Parathyroid adenoma (tissue), 2 donors: ENCODE results near the gene MINAR2.

ENCODE experiments used
- H2AFZ ChIP-seq: fragments of 300-600 bp; sonication (generic); one replicate; pipeline ENCODE4 v1.7.0; 2017; ENCODE audit warnings: antibody characterized with exemption, mild to moderate bottlenecking
- H3K27ac ChIP-seq: fragments of 300-600 bp; sonication (generic); one replicate; pipeline ENCODE4 v1.7.0; 2017
- H3K27me3 ChIP-seq: fragments of 300-600 bp; sonication (generic); one replicate; pipeline ENCODE4 v1.7.0; 2017; ENCODE audit warnings: low read length; ENCODE audit not compliant: control insufficient read depth, insufficient read depth
- H3K36me3 ChIP-seq: fragments of 300-600 bp; sonication (generic); one replicate; pipeline ENCODE4 v1.7.0; 2017; ENCODE audit warnings: low read length; ENCODE audit not compliant: control insufficient read depth, insufficient read depth
- H3K4me1 ChIP-seq: fragments of 300-600 bp; sonication (generic); one replicate; pipeline ENCODE4 v1.7.0; 2017; ENCODE audit warnings: control low read depth
- H3K4me2 ChIP-seq: fragments of 300-600 bp; sonication (generic); one replicate; pipeline ENCODE4 v1.7.0; 2017; ENCODE audit warnings: low read length
- H3K4me3 ChIP-seq: fragments of 300-600 bp; sonication (generic); one replicate; pipeline ENCODE4 v1.7.0; 2017; ENCODE audit warnings: low read depth, low read length
- H3K79me2 ChIP-seq: fragments of 300-600 bp; sonication (generic); one replicate; pipeline ENCODE4 v1.7.0; 2017; ENCODE audit warnings: control low read depth
- H3K9ac ChIP-seq: fragments of 300-600 bp; sonication (generic); one replicate; pipeline ENCODE4 v1.7.0; 2017; ENCODE audit warnings: mild to moderate bottlenecking
- H3K9me3 ChIP-seq: fragments of 300-600 bp; sonication (generic); one replicate; pipeline ENCODE4 v1.7.0; 2017; ENCODE audit warnings: low read length; ENCODE audit not compliant: control insufficient read depth
- CTCF ChIP-seq: fragments of 300-600 bp; sonication (generic); IDR thresholded peaks from one replicate; pipeline ENCODE4 v1.7.0; 2017; ENCODE audit warnings: antibody characterized with exemption, mild to moderate bottlenecking
- donor health status: primary hyperparathyroidism.

The MINAR2 gene

GRCh38 chr5:129760636-129761325 is 12.9 kb downstream of the MINAR2 start:
- no peak overlapping the region for H3K4me3 ChIP-seq
- H3K27me3 ChIP-seq = no peaks in the 10 kb centered on the region
- no peaks in the 10 kb centered on the region for H3K79me2 ChIP-seq
- H3K9me3 ChIP-seq = no peaks in the 10 kb centered on the region
- no peak for TF ChIP-seq CTCF
- H2AFZ ChIP-seq = no peak overlapping the region
- H3K9ac ChIP-seq = no peak overlapping the region
- no peak overlapping the region for H3K27ac ChIP-seq
- H3K36me3 ChIP-seq = no peaks in the 10 kb centered on the region
- no peak overlapping the region for H3K4me2 ChIP-seq
- H3K4me1 ChIP-seq = peaks cover 3% of the 10 kb centered on the region

- no peaks in the 10 kb centered on the region for H3K79me2 ChIP-seq
- peak overlapping the region; percentile 27 for H2AFZ ChIP-seq
- no peak overlapping the region for H3K4me3 ChIP-seq
- H3K27ac ChIP-seq = no peak overlapping the region
- peaks cover 3% of the 10 kb centered on the region for H3K4me1 ChIP-seq
- H3K9me3 ChIP-seq = no peaks in the 10 kb centered on the region
- no peak overlapping the region for H3K4me2 ChIP-seq
- no peaks in the 10 kb centered on the region for H3K36me3 ChIP-seq
- no peaks in the 10 kb centered on the region for H3K27me3 ChIP-seq
- TF ChIP-seq CTCF = no peak
- no peak overlapping the region for H3K9ac ChIP-seq
These were observed 15.8 kb downstream of the MINAR2 start for GRCh38 chr5:129763651-129764050.

- no peak overlapping the region for H3K4me2 ChIP-seq
- no peaks in the 10 kb centered on the region for H3K9me3 ChIP-seq
- H3K4me1 ChIP-seq = peaks cover 3% of the 10 kb centered on the region
- no peaks in the 10 kb centered on the region for H3K36me3 ChIP-seq
- no peaks in the 10 kb centered on the region for H3K79me2 ChIP-seq
- no peak overlapping the region for H3K27ac ChIP-seq
- no peaks in the 10 kb centered on the region for H3K27me3 ChIP-seq
- H3K9ac ChIP-seq = no peak overlapping the region
- H3K4me3 ChIP-seq = no peak overlapping the region
- TF ChIP-seq CTCF = no peak
- H2AFZ ChIP-seq = no peak overlapping the region
These were observed 18.9 kb downstream of the MINAR2 start for GRCh38 chr5:129766798-129767197.

GRCh38 chr5:129767927-129768380 is 20.1 kb downstream of the MINAR2 start:
- no peaks in the 10 kb centered on the region for H3K9me3 ChIP-seq

More at GRCh38 chr5:129767927-129768380, 20.1 kb downstream of the MINAR2 start:
- Histone ChIP-seq H3K4me3 (no peak overlapping the region), H3K79me2 (no peaks in the 10 kb centered on the region), H3K27me3 (no peaks in the 10 kb centered on the region), H2AFZ (no peak overlapping the region), H3K4me1 (peaks cover 3% of the 10 kb centered on the region), H3K27ac (no peak overlapping the region), H3K4me2 (no peak overlapping the region), H3K9ac (no peak overlapping the region), H3K36me3 (no peaks in the 10 kb centered on the region)
- TF ChIP-seq CTCF = peak; percentile 98
